ENCODE results near the gene MGAT5B. TPM values are rescaled to one million over a fixed set of nuclear protein-coding genes. Genes with fewer than 3 reads are reported as not detected.

The MGAT5B gene
- total and polyA plus RNA-seq, 2 donors (not counting 1 experiment from before 2014, with no cell fraction given): 0.09 to 0.17 TPM

DNA sequence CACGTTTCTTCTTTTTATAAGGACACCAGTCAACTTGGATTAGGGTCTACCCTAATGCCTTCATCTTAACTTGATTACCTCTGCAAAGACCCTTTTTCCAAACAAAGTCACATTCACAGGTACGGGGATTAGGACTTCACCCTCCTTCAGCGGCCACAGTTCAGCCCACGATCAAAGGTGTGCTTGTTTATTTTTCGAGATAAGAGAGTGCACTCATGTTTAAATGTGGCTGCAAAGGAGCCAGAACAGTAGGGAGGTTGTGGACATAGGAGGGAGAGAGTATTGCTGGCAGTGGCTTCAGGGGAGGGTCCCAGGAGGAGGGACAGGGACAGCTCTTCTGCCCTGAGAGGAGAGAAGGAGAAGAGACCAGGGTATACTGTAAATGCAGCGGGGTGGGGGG lies 46.7 kb downstream of the MGAT5B start:
- no peaks in the 10 kb centered on the region for H4K20me1 ChIP-seq (ENCODE audit: control insufficient read depth, extremely low read depth, insufficient read depth, low read length)
- no peak overlapping the region for H2AFZ ChIP-seq (ENCODE audit: low read length)
- H3K4me1 ChIP-seq (ENCODE audit: control insufficient read depth, extremely low read depth, insufficient read depth, low read length): no peaks in the 10 kb centered on the region
- TF ChIP-seq, protein P1, sequence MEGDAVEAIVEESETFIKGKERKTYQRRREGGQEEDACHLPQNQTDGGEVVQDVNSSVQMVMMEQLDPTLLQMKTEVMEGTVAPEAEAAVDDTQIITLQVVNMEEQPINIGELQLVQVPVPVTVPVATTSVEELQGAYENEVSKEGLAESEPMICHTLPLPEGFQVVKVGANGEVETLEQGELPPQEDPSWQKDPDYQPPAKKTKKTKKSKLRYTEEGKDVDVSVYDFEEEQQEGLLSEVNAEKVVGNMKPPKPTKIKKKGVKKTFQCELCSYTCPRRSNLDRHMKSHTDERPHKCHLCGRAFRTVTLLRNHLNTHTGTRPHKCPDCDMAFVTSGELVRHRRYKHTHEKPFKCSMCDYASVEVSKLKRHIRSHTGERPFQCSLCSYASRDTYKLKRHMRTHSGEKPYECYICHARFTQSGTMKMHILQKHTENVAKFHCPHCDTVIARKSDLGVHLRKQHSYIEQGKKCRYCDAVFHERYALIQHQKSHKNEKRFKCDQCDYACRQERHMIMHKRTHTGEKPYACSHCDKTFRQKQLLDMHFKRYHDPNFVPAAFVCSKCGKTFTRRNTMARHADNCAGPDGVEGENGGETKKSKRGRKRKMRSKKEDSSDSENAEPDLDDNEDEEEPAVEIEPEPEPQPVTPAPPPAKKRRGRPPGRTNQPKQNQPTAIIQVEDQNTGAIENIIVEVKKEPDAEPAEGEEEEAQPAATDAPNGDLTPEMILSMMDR (conservative IDR thresholded peaks at IDR 0.05 in 1 of 2, IDR thresholded peaks at IDR 0.05 in 1 of 2; ENCODE audit: low read depth in 1 of 2, low read length in 2 of 2): no peak
- no peak for TF ChIP-seq EZH2 (IDR thresholded peaks at IDR 0.05; ENCODE audit: low read length, missing control alignments)
- H3K4me3 ChIP-seq (replicated peaks in 1 of 4; ENCODE audit: control extremely low read depth in 1 of 4, insufficient read depth in 1 of 4, low read depth in 3 of 4, low read length in 4 of 4): no peak overlapping the region
- no peaks in the 10 kb centered on the region for H3K36me3 ChIP-seq (ENCODE audit: control insufficient read depth, insufficient read depth, low read length)
- no peaks in the 10 kb centered on the region for H3K9me3 ChIP-seq (ENCODE audit: control insufficient read depth, insufficient read depth, low read depth, low read length)
- H3K9ac ChIP-seq (ENCODE audit: insufficient read depth, low read length): no peak overlapping the region
- H3K4me2 ChIP-seq (ENCODE audit: extremely low read depth, insufficient read depth, low read length): no peak overlapping the region
- no peak for DNase-seq (ENCODE audit: low read depth in 2 of 2)
- H3K27me3 ChIP-seq (ENCODE audit: control insufficient read depth, insufficient read depth, low read length): peaks cover 13% of the 10 kb centered on the region
- no peaks in the 10 kb centered on the region for H3K79me2 ChIP-seq (ENCODE audit: control insufficient read depth, insufficient read depth, low read length)
- H3K27ac ChIP-seq (ENCODE audit: insufficient read depth, low read length): no peak overlapping the region

DNA sequence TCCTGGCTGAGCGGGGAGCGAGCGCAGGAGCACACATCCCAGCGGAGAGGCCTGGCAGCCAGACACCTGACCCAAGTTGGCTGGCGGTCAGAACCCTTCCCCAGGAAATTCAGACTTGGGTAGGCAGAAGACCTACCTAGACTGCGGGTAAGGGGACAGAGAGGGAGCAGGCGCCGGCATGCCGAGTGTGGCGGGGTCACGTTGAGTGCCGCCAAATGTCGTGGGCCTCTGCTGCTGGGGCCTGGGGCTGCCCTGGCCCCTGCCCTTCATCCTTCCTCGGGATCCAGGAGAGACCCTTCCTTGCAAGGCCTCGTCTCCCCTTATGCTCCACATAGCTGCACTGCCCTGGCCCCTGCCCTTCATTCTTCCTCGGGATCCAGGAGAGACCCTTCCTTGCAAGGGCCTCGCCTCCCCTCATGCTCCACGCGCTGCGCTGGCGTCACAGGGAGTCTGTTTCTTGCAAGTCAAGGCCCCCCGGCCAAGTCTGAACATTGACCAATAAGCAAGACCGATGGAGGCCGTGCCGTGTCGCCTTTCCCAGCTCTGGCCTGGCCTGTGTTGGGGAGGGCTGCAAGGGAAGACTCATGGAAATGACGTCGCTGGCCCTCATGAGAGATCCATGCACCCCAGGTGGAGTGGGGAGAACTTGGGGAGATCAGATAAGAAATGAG lies 47.8 kb downstream of the MGAT5B start:
- peaks cover 13% of the 10 kb centered on the region for H3K27me3 ChIP-seq (ENCODE audit: control insufficient read depth, insufficient read depth, low read length)
- no peaks in the 10 kb centered on the region for H4K20me1 ChIP-seq (ENCODE audit: control insufficient read depth, extremely low read depth, insufficient read depth, low read length)
- H3K9me3 ChIP-seq (ENCODE audit: control insufficient read depth, insufficient read depth, low read depth, low read length): no peaks in the 10 kb centered on the region
- TF ChIP-seq, protein P1 (conservative IDR thresholded peaks at IDR 0.05 in 1 of 2, IDR thresholded peaks at IDR 0.05 in 1 of 2; ENCODE audit: low read depth in 1 of 2, low read length in 2 of 2): no peak
- no peak for TF ChIP-seq EZH2 (IDR thresholded peaks at IDR 0.05; ENCODE audit: low read length, missing control alignments)
- no peaks in the 10 kb centered on the region for H3K36me3 ChIP-seq (ENCODE audit: control insufficient read depth, insufficient read depth, low read length)
- no peak overlapping the region for H3K4me2 ChIP-seq (ENCODE audit: extremely low read depth, insufficient read depth, low read length)
- H3K9ac ChIP-seq (ENCODE audit: insufficient read depth, low read length): no peak overlapping the region
- H3K27ac ChIP-seq (ENCODE audit: insufficient read depth, low read length): no peak overlapping the region
- no peak overlapping the region for H3K4me3 ChIP-seq (replicated peaks in 1 of 4; ENCODE audit: control extremely low read depth in 1 of 4, insufficient read depth in 1 of 4, low read depth in 3 of 4, low read length in 4 of 4)
- no peaks in the 10 kb centered on the region for H3K4me1 ChIP-seq (ENCODE audit: control insufficient read depth, extremely low read depth, insufficient read depth, low read length)
- no peak overlapping the region for H2AFZ ChIP-seq (ENCODE audit: low read length)
- DNase-seq (ENCODE audit: low read depth in 2 of 2): no peak
- H3K79me2 ChIP-seq (ENCODE audit: control insufficient read depth, insufficient read depth, low read length): no peaks in the 10 kb centered on the region

DNA sequence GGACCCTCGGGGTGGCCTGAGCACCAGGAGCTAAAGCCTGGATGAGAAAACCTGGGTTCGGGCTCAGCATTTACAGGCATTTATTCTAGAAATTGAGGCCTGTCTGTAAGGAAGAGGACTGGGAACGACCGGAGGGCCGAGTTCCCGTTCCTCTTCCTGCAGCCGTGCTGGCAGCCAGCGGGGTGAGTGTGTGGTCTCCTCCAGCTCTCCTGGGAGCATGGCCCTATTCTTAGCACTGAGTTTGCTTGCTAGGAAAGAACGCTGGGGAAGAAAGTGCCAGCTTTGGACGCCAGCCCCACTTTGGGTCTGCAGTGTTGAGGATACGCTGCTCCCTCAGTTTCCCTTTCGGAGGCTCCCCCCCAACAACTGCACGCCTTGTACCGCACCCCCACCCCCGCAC lies 49.6 kb downstream of the MGAT5B start:
- DNase-seq (ENCODE audit: low read depth in 2 of 2): no peak
- Histone ChIP-seq H3K4me3 (replicated peaks in 1 of 4; ENCODE audit: control extremely low read depth in 1 of 4, insufficient read depth in 1 of 4, low read depth in 3 of 4, low read length in 4 of 4) (no peak overlapping the region), H3K27ac (ENCODE audit: insufficient read depth, low read length) (no peak overlapping the region), H3K27me3 (ENCODE audit: control insufficient read depth, insufficient read depth, low read length) (peaks cover 13% of the 10 kb centered on the region), H3K4me2 (ENCODE audit: extremely low read depth, insufficient read depth, low read length) (no peak overlapping the region), H2AFZ (ENCODE audit: low read length) (no peak overlapping the region), H3K4me1 (ENCODE audit: control insufficient read depth, extremely low read depth, insufficient read depth, low read length) (no peaks in the 10 kb centered on the region), H3K9me3 (ENCODE audit: control insufficient read depth, insufficient read depth, low read depth, low read length) (no peaks in the 10 kb centered on the region), H3K9ac (ENCODE audit: insufficient read depth, low read length) (no peak overlapping the region), H3K79me2 (ENCODE audit: control insufficient read depth, insufficient read depth, low read length) (no peaks in the 10 kb centered on the region), H3K36me3 (ENCODE audit: control insufficient read depth, insufficient read depth, low read length) (no peaks in the 10 kb centered on the region), H4K20me1 (ENCODE audit: control insufficient read depth, extremely low read depth, insufficient read depth, low read length) (no peaks in the 10 kb centered on the region)
- TF ChIP-seq, protein P1 (conservative IDR thresholded peaks at IDR 0.05 in 1 of 2, IDR thresholded peaks at IDR 0.05 in 1 of 2; ENCODE audit: low read depth in 1 of 2, low read length in 2 of 2): no peak
- TF ChIP-seq EZH2 (IDR thresholded peaks at IDR 0.05; ENCODE audit: low read length, missing control alignments): no peak

Measured in fibroblast of lung (primary cell).